B cell (primary cell): Measurements from ENCODE around the gene PHB1. TPM values are rescaled to one million over a fixed set of nuclear protein-coding genes. Genes with fewer than 3 reads are reported as not detected.

Experiments used
- ATAC-seq: fragments of 200-7000 bp; cut with Tn5 transposase; one replicate; pipeline ENCODE4 v1.10.0; 2021; ENCODE audit warnings: low read depth, mild to moderate bottlenecking, moderate number of reproducible peaks, moderate library complexity
- CTCF ChIA-PET: fragments of 350-600 bp; sonication (Branson Sonifier 250); formaldehyde crosslinking; loops from one replicate; lab custom pipeline; 2021; ENCODE audit warnings: antibody characterized with exemption, inconsistent platforms; lab: Charles Lee
- POLR2A ChIA-PET: fragments of 350-600 bp; sonication (Branson Sonifier 250); formaldehyde crosslinking; loops from one replicate; lab custom pipeline; 2021; ENCODE audit warnings: antibody characterized with exemption; lab: Charles Lee
- DNase-seq: peaks from one replicate; pipeline ENCODE4 v3.0.0; 2013
- H2AFZ ChIP-seq: 2 replicates; pipeline ENCODE4 v1.6.1; 2012; ENCODE audit warnings: mild to moderate bottlenecking, low read depth, low read length; ENCODE audit not compliant: insufficient read depth, poor library complexity, severe bottlenecking
- H3K27ac ChIP-seq, 2 donors: 1 replicate in 1 of 2; 2 replicates in 1 of 2; pipeline ENCODE4 v1.5.1; 2012 to 2013; ENCODE audit warnings: low read length in 2 of 2, mild to moderate bottlenecking in 2 of 2, moderate library complexity in 1 of 2
- H3K27me3 ChIP-seq, 4 experiments: fragments of 200-600 bp in 1 of 4; sonication (generic) in 1 of 4; replicated peaks in 1 of 4; 1 replicate in 2 of 4; 2 replicates in 2 of 4; pipeline versions ENCODE4 v1.6.1 to v1.7.0; 2013 to 2016; ENCODE audit warnings: low read length in 3 of 4, mild to moderate bottlenecking in 2 of 4, mixed read lengths in 1 of 4, moderate library complexity in 1 of 4; ENCODE audit not compliant: insufficient read depth in 4 of 4, control insufficient read depth in 3 of 4; ENCODE audit errors: control extremely low read depth in 1 of 4
- H3K36me3 ChIP-seq, 2 experiments: replicated peaks in 1 of 2; 1 replicate in 1 of 2; 2 replicates in 1 of 2; pipeline versions ENCODE4 v1.6.1 to v1.7.1; 2013; ENCODE audit warnings: low read length in 1 of 2; ENCODE audit not compliant: insufficient read depth in 2 of 2, control insufficient read depth in 1 of 2; ENCODE audit errors: control extremely low read depth in 1 of 2, extremely low read depth in 1 of 2
- H3K4me1 ChIP-seq, 2 donors: fragments of 200-600 bp in 1 of 2; sonication (generic) in 1 of 2; 1 replicate in 1 of 2; 2 replicates in 1 of 2; pipeline versions ENCODE4 v1.5.1 to v1.6.1; 2013 to 2017; ENCODE audit warnings: low read length in 2 of 2; ENCODE audit not compliant: control insufficient read depth in 2 of 2, insufficient read depth in 2 of 2
- H3K4me2 ChIP-seq: replicated peaks from 2 replicates; pipeline ENCODE3; 2012; ENCODE audit warnings: mild to moderate bottlenecking, low read depth, low read length; ENCODE audit not compliant: poor library complexity, severe bottlenecking
- H3K4me3 ChIP-seq, 5 experiments: fragments of 200-600 bp in 1 of 5; sonication (generic) in 1 of 5; 1 replicate in 3 of 5; 2 replicates in 2 of 5; pipeline versions ENCODE4 v1.5.1 to v1.7.0; 2011 to 2016; ENCODE audit warnings: low read length in 4 of 5, mild to moderate bottlenecking in 4 of 5, low read depth in 2 of 5, control low read depth in 1 of 5, moderate library complexity in 1 of 5; ENCODE audit not compliant: insufficient read depth in 1 of 5; ENCODE audit errors: control extremely low read depth in 1 of 5, extremely low read depth in 1 of 5
- H3K79me2 ChIP-seq: fragments of 200-600 bp; sonication (generic); one replicate; pipeline ENCODE4 v1.6.0; 2016; ENCODE audit warnings: low read length; ENCODE audit not compliant: control insufficient read depth, insufficient read depth
- H3K9ac ChIP-seq: fragments of 200-600 bp; sonication (generic); 2 replicates; pipeline ENCODE4 v1.6.1; 2017; ENCODE audit warnings: mild to moderate bottlenecking, low read length, moderate library complexity
- H3K9me3 ChIP-seq, 3 donors: one replicate each; pipeline versions ENCODE4 v1.6.1 to v1.7.1; 2013; ENCODE audit warnings: low read length in 2 of 3; ENCODE audit not compliant: control insufficient read depth in 2 of 3, insufficient read depth in 1 of 3; ENCODE audit errors: control extremely low read depth in 1 of 3
- H4K20me1 ChIP-seq: 2 replicates; pipeline ENCODE4 v1.6.0; 2012; ENCODE audit warnings: mild to moderate bottlenecking, low read length; ENCODE audit not compliant: insufficient read depth, control insufficient read depth, poor library complexity, severe bottlenecking
- H3K27ac Mint-ChIP-seq: one replicate; pipeline ENCODE4 v1.8.0; 2021; ENCODE audit warnings: mixed read lengths
- H3K27me3 Mint-ChIP-seq: one replicate; pipeline ENCODE4 v1.8.0; 2021; ENCODE audit warnings: mixed read lengths
- H3K4me1 Mint-ChIP-seq: one replicate; pipeline ENCODE4 v1.8.0; 2021; ENCODE audit warnings: mixed read lengths
- H3K4me3 Mint-ChIP-seq: one replicate; pipeline ENCODE4 v1.8.0; 2021; ENCODE audit warnings: mixed read lengths
- H3K9me3 Mint-ChIP-seq: one replicate; pipeline ENCODE4 v1.8.0; 2022; ENCODE audit warnings: mixed read lengths; ENCODE audit not compliant: insufficient read depth
- EZH2 ChIP-seq: IDR thresholded peaks from 2 replicates; pipeline ENCODE4 v1.6.1; 2012; ENCODE audit warnings: borderline replicate concordance, low read depth, mild to moderate bottlenecking, moderate library complexity, low read length; ENCODE audit not compliant: insufficient read depth, poor library complexity, severe bottlenecking
- WGBS: methylation state at CpG from one replicate; pipeline ENCODE4 v1.1.5; 2013; ENCODE audit warnings: missing lambda C conversion rate; ENCODE audit not compliant: insufficient coverage; 5-methylcytosine and 5-hydroxymethylcytosine counted together
- intact Hi-C: fragments of 100-400 bp; cut with micrococcal nuclease; formaldehyde crosslinking; loops from one replicate; pipeline ENCODE4 v1.10.0; 2022
- polyA plus RNA-seq: library from polyadenylated mRNA; depleted of rRNA; stranded (reverse); fragments of >200 nt; gene quantifications from 2 replicates; pipeline ENCODE4 v1.2.3, GENCODE V29; 2012
- total RNA-seq, 2 donors: library from RNA; stranded (reverse); fragments of 120-200 nt in 1 of 2; gene quantifications; 1 replicate in 1 of 2; 2 replicates in 1 of 2; pipeline versions ENCODE4 v1.2.3 to v1.2.4, GENCODE V29; 2013 to 2022
- TF ChIP-seq, protein P1 (sequence below): fragments of 200-600 bp; IDR thresholded peaks from one replicate; pipeline ENCODE4 v1.8.0; 2022; ENCODE audit warnings: antibody characterized with exemption, mild to moderate bottlenecking

The PHB1 gene
- total and polyA plus RNA-seq, 2 donors (not counting 1 experiment from before 2014, with no cell fraction given): 45.5 to 72.3 TPM

DNA sequence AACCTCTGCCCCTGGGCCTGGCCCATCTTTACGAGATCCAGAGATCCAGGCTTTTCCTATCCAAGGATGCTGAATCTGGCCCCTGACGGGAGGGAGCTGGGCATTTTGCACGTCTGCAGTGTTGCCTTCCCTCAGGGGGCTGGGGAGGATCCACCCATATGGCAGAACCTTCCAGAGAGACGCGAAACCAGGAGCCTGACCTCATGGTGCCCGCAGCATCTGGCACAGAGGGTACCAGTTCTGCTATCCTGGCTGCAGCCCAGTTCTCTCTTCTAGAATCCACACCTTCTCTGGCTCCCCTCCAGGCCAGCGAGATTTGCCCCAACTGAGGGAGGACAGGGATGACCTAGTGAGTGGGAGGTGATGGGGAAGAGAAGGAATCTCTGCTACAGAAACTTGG lies 32.1 kb downstream of the PHB1 start:
- Mint-ChIP-seq H3K9me3 (no peaks in the 10 kb centered on the region), H3K4me3 (no peak overlapping the region), H3K27me3 (no peaks in the 10 kb centered on the region), H3K27ac (no peak overlapping the region), H3K4me1 (peaks cover 53% of the 10 kb centered on the region)
- no peaks in the 10 kb centered on the region for H4K20me1 ChIP-seq
- no peak overlapping the region for H3K4me2 ChIP-seq
- peaks cover 0 to 12% (median 2%) of the 10 kb centered on the region in 3 donors for H3K9me3 ChIP-seq
- CTCF ChIA-PET: interaction anchor here (0.9 to 1.4 kb wide), 4 partner anchors 12 to 32 kb away, joined by 3 to 4 read pairs (median 3); no protein-coding TSS in a partner anchor
- TF ChIP-seq, protein P1, sequence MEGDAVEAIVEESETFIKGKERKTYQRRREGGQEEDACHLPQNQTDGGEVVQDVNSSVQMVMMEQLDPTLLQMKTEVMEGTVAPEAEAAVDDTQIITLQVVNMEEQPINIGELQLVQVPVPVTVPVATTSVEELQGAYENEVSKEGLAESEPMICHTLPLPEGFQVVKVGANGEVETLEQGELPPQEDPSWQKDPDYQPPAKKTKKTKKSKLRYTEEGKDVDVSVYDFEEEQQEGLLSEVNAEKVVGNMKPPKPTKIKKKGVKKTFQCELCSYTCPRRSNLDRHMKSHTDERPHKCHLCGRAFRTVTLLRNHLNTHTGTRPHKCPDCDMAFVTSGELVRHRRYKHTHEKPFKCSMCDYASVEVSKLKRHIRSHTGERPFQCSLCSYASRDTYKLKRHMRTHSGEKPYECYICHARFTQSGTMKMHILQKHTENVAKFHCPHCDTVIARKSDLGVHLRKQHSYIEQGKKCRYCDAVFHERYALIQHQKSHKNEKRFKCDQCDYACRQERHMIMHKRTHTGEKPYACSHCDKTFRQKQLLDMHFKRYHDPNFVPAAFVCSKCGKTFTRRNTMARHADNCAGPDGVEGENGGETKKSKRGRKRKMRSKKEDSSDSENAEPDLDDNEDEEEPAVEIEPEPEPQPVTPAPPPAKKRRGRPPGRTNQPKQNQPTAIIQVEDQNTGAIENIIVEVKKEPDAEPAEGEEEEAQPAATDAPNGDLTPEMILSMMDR: no peak
- no peak for TF ChIP-seq EZH2
- no peak overlapping the region for H2AFZ ChIP-seq
- H3K4me3 ChIP-seq: no peak overlapping the region
- no peak overlapping the region for H3K9ac ChIP-seq
- POLR2A ChIA-PET: no interaction called here
- WGBS: 98% methylated on average over 5 of the region's 7 CpGs
- peaks cover 28 to 41% of the 10 kb centered on the region in 2 donors for H3K4me1 ChIP-seq
- DNase-seq (no peak), ATAC-seq (no peak)
- no peaks in the 10 kb centered on the region for H3K36me3 ChIP-seq
- peaks cover 10% of the 10 kb centered on the region for H3K79me2 ChIP-seq
- H3K27ac ChIP-seq: no peak overlapping the region
- no peaks in the 10 kb centered on the region for H3K27me3 ChIP-seq
- intact Hi-C loops: no loop called here

DNA sequence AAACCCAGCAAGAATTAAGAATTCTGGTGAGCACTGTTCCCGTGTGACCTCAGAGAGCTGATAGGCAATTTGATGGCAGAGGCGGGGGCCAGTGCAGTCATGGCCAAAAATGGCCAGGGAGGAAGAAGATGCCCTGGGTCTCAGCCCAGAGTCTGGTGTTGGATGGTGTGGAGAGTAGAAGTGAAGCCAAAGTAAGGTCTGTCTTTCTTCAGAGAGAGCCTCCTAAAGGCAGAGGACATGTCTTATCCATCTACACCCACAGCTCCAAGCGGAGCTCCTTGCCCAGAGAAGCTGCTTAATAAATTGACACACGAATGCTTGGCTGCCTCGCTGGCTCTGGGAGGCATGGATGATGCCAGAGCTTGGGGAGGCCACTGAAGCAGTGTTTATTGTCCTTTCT lies 32.9 kb downstream of the PHB1 start:
- H3K4me1 Mint-ChIP-seq: peaks cover 50% of the 10 kb centered on the region
- Histone ChIP-seq H4K20me1 (no peaks in the 10 kb centered on the region), H3K9ac (no peak overlapping the region), H3K4me3 (no peak overlapping the region), H3K4me1 (peaks cover 26 to 39% of the 10 kb centered on the region in 2 donors), H3K4me2 (peak overlapping the region; percentile 29), H2AFZ (no peak overlapping the region), H3K9me3 (peaks cover 0 to 12% (median 2%) of the 10 kb centered on the region in 3 donors), H3K36me3 (no peaks in the 10 kb centered on the region), H3K79me2 (peaks cover 6% of the 10 kb centered on the region), H3K27me3 (no peaks in the 10 kb centered on the region), H3K27ac (peak overlapping the region; percentile 2 to 36)
- ChIA-PET CTCF (interaction anchor here (1.0 to 1.8 kb wide), 4 partner anchors 12 to 66 kb away, joined by 3 to 11 read pairs (median 7); no protein-coding TSS in a partner anchor), POLR2A (no interaction called here)
- H3K27me3 Mint-ChIP-seq: no peaks in the 10 kb centered on the region
- ATAC-seq (no peak), DNase-seq (no peak)
- 100% methylated on average over 2 of the region's 5 CpGs for WGBS
- TF ChIP-seq, protein P1: no peak
- H3K27ac Mint-ChIP-seq: peak overlapping the region; percentile 51
- H3K4me3 Mint-ChIP-seq: no peak overlapping the region
- intact Hi-C loops: no loop called here
- H3K9me3 Mint-ChIP-seq: no peaks in the 10 kb centered on the region
